ENCODE measurements around the gene SLCO1C1. TPM values are rescaled to one million over a fixed set of nuclear protein-coding genes. Genes with fewer than 3 reads are reported as not detected.

The SLCO1C1 gene
- 1 to 10 TPM; 1.5 to 4.5 TPM for total RNA-seq

GRCh38 chr12:20695232-20695631 is at the start of gene SLCO1C1:
TSS of gene SLCO1C1 (plus strand) at chr12:20695332. CDS start at chr12:20699577, 4,245 bp downstream.
- peak within 1 kb of the TSS; percentile 18 for H3K4me3 ChIP-seq
- no peaks in the 10 kb centered on the region for H3K27me3 ChIP-seq (replicated peaks; ENCODE audit: insufficient read depth)
- DNase-seq (ENCODE audit: low spot score), result no peak
- H3K36me3 ChIP-seq, result no peaks in the 10 kb centered on the region
- peaks cover 0 to 37% of the 10 kb centered on the region in 2 donors for H3K4me1 ChIP-seq (ENCODE audit: control insufficient read depth in 1 of 2, low read depth in 2 of 2)
- TF ChIP-seq CTCF (IDR thresholded peaks at IDR 0.05), result no peak
- H3K9me3 ChIP-seq, result no peaks in the 10 kb centered on the region
- H3K27ac ChIP-seq, result no peak within 1 kb of the TSS
- ATAC-seq (ENCODE audit: insufficient number of reproducible peaks, low FRiP score, low read depth), result no peak

GRCh38 chr12:20646239-20646827 is 48.8 kb upstream of the SLCO1C1 start:
- TF ChIP-seq CTCF (IDR thresholded peaks at IDR 0.05), result peak; percentile 59
- peak overlapping the region; percentile 39 to 52 for H3K27ac ChIP-seq
- no peaks in the 10 kb centered on the region for H3K9me3 ChIP-seq
- DNase-seq (ENCODE audit: low spot score), result no peak
- H3K36me3 ChIP-seq, result peaks cover 3% of the 10 kb centered on the region
- peaks cover 0 to 21% of the 10 kb centered on the region in 2 donors for H3K4me1 ChIP-seq (ENCODE audit: control insufficient read depth in 1 of 2, low read depth in 2 of 2)
- no peak overlapping the region for H3K4me3 ChIP-seq
- no peaks in the 10 kb centered on the region for H3K27me3 ChIP-seq (replicated peaks; ENCODE audit: insufficient read depth)
- ATAC-seq (ENCODE audit: insufficient number of reproducible peaks, low FRiP score, low read depth), result peak; percentile 68

- no peak for DNase-seq (ENCODE audit: low spot score)
- Histone ChIP-seq H3K4me1 (ENCODE audit: control insufficient read depth in 1 of 2, low read depth in 2 of 2) (peaks cover 0 to 7% of the 10 kb centered on the region in 2 donors), H3K27ac (no peak overlapping the region), H3K27me3 (replicated peaks; ENCODE audit: insufficient read depth) (no peaks in the 10 kb centered on the region), H3K4me3 (no peak overlapping the region), H3K36me3 (peaks cover 30% of the 10 kb centered on the region), H3K9me3 (no peaks in the 10 kb centered on the region)
- ATAC-seq (ENCODE audit: insufficient number of reproducible peaks, low FRiP score, low read depth), result no peak
- no peak for TF ChIP-seq CTCF (IDR thresholded peaks at IDR 0.05)
These were observed 41.3 kb upstream of the SLCO1C1 start for GRCh38 chr12:20653871-20654270.

GRCh38 chr12:20656600-20656999 is 38.5 kb upstream of the SLCO1C1 start:
- DNase-seq (ENCODE audit: low spot score), result no peak
- no peak overlapping the region for H3K4me3 ChIP-seq
- no peak overlapping the region for H3K27ac ChIP-seq
- peaks cover 0 to 4% of the 10 kb centered on the region in 2 donors for H3K4me1 ChIP-seq (ENCODE audit: control insufficient read depth in 1 of 2, low read depth in 2 of 2)
- H3K27me3 ChIP-seq (replicated peaks; ENCODE audit: insufficient read depth), result no peaks in the 10 kb centered on the region
- H3K9me3 ChIP-seq, result no peaks in the 10 kb centered on the region
- no peak for TF ChIP-seq CTCF (IDR thresholded peaks at IDR 0.05)
- ATAC-seq (ENCODE audit: insufficient number of reproducible peaks, low FRiP score, low read depth), result no peak
- peaks cover 27% of the 10 kb centered on the region for H3K36me3 ChIP-seq

- no peak for ATAC-seq (ENCODE audit: insufficient number of reproducible peaks, low FRiP score, low read depth)
- Histone ChIP-seq H3K9me3 (no peaks in the 10 kb centered on the region), H3K27me3 (replicated peaks; ENCODE audit: insufficient read depth) (no peaks in the 10 kb centered on the region), H3K4me1 (ENCODE audit: control insufficient read depth in 1 of 2, low read depth in 2 of 2) (peaks cover 0 to 4% of the 10 kb centered on the region in 2 donors), H3K36me3 (peaks cover 34% of the 10 kb centered on the region), H3K27ac (no peak overlapping the region), H3K4me3 (no peak overlapping the region)
- TF ChIP-seq CTCF (IDR thresholded peaks at IDR 0.05), result no peak
- DNase-seq (ENCODE audit: low spot score), result no peak
These were observed 37.6 kb upstream of the SLCO1C1 start for GRCh38 chr12:20657496-20657895.
